Spleen (tissue), 7 donors: ENCODE measurements around the gene MOXD1.

Experiments used
- POLR2A ChIP-seq, 3 donors: fragments of 450-650 bp; IDR thresholded peaks; one replicate each; pipeline ENCODE4 v1.5.1; 2017; ENCODE audit warnings: antibody characterized with exemption in 3 of 3, mild to moderate bottlenecking in 1 of 3
- TF ChIP-seq, protein P1 (sequence below), 11 experiments: fragments of 200-600 bp in 7 of 11; fragments of 450-650 bp in 4 of 11; sonication (generic) in 4 of 11; IDR thresholded peaks in 8 of 11; conservative IDR thresholded peaks in 3 of 11; 1 replicate in 7 of 11; 2 replicates in 4 of 11; pipeline versions ENCODE4 v1.4.0 to v1.8.0; 2016 to 2021; ENCODE audit warnings: antibody characterized with exemption in 11 of 11, inconsistent platforms in 4 of 11, mild to moderate bottlenecking in 1 of 11
- donor health status: DM: no; HTN: no; CAD: no; lungs with moderate emphysema.
- donor health status: DM: no; HTN: no; CAD: no.
- donor health status: DM: no; HTN: no; CAD: no.

DNA sequence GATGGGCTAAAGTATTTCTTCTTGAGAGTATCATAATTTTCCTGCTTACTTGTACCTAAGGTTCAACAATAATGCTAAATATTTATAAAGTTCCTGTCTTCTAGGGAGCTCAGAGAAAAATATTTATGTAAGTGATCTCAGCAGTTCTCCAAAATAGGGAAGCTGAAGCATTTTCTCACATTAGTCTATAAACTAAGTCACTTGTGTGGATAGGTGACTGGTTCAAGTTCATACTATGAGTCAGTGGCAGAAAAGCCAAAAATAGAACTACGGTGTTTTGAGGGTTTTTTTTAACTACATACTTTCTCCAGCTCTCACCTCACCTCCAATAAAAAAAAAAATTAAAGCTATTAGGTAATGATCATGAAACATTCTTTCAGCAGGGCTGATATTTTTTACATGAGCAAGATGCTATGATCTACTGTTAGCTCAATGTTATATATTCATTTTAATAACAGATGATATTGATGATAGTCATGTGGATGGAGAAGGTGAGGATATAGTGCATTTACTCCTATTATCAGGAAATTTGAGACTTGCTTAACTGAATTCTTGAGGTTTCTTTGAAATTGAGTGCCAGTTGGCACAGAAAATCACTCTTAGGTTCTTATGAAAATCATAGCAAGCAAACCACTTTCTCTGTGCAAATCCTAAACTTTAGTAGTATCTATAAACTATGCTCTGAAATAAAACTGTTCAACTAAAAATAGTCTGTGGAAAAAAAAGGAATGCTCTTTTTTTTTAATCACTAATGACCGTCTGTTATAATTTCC is 4.1 kb upstream of the MOXD1 start:
- TF ChIP-seq, protein P1, sequence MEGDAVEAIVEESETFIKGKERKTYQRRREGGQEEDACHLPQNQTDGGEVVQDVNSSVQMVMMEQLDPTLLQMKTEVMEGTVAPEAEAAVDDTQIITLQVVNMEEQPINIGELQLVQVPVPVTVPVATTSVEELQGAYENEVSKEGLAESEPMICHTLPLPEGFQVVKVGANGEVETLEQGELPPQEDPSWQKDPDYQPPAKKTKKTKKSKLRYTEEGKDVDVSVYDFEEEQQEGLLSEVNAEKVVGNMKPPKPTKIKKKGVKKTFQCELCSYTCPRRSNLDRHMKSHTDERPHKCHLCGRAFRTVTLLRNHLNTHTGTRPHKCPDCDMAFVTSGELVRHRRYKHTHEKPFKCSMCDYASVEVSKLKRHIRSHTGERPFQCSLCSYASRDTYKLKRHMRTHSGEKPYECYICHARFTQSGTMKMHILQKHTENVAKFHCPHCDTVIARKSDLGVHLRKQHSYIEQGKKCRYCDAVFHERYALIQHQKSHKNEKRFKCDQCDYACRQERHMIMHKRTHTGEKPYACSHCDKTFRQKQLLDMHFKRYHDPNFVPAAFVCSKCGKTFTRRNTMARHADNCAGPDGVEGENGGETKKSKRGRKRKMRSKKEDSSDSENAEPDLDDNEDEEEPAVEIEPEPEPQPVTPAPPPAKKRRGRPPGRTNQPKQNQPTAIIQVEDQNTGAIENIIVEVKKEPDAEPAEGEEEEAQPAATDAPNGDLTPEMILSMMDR (IDR thresholded peaks at IDR 0.05 in 8 of 11, conservative IDR thresholded peaks at IDR 0.05 in 3 of 11) = no peak
- TF ChIP-seq POLR2A (IDR thresholded peaks at IDR 0.05) = no peak
